KG1 (cell line): ENCODE results near the gene BOC.

Experiments used
- DNase-seq: peaks from one replicate; lab custom pipeline; 2025; lab: John Stamatoyannopoulos, UW

The BOC gene

GRCh38 chr3:113225286-113225685, 13.9 kb downstream of the BOC start:
- DNase-seq = no peak

- DNase-seq = no peak
Observed at GRCh38 chr3:113226491-113226890, 15.1 kb downstream of the BOC start.

GRCh38 chr3:113227146-113227545, 15.8 kb downstream of the BOC start:
- no peak for DNase-seq

GRCh38 chr3:113228498-113229286, 17.3 kb downstream of the BOC start:
- DNase-seq = no peak

GRCh38 chr3:113231391-113231790, 20.0 kb downstream of the BOC start:
- DNase-seq = no peak

GRCh38 chr3:113231827-113232253, 20.5 kb downstream of the BOC start:
- no peak for DNase-seq

GRCh38 chr3:113232342-113232741, 21.0 kb downstream of the BOC start:
- no peak for DNase-seq

GRCh38 chr3:113233497-113233896, 22.1 kb downstream of the BOC start:
- DNase-seq = no peak

GRCh38 chr3:113234028-113234427, 22.7 kb downstream of the BOC start:
- DNase-seq = no peak

GRCh38 chr3:113234688-113235260, 23.4 kb downstream of the BOC start:
- no peak for DNase-seq

- DNase-seq = no peak
Observed at GRCh38 chr3:113238503-113238902, 27.1 kb downstream of the BOC start.

- no peak for DNase-seq
Observed at GRCh38 chr3:113240841-113241240, 29.5 kb downstream of the BOC start.

- no peak for DNase-seq
Observed at GRCh38 chr3:113241292-113242095, 30.1 kb downstream of the BOC start.

- no peak for DNase-seq
Observed at GRCh38 chr3:113242096-113242581, 30.8 kb downstream of the BOC start.

GRCh38 chr3:113243071-113243470, 31.7 kb downstream of the BOC start:
- no peak for DNase-seq

- no peak for DNase-seq
Observed at GRCh38 chr3:113243846-113244245, 32.5 kb downstream of the BOC start.

GRCh38 chr3:113245761-113246161, 34.4 kb downstream of the BOC start:
- DNase-seq = no peak

- DNase-seq = no peak
Observed at GRCh38 chr3:113247068-113247467, 35.7 kb downstream of the BOC start.

- DNase-seq = no peak
Observed at GRCh38 chr3:113247675-113248458, 36.5 kb downstream of the BOC start.

GRCh38 chr3:113249111-113249510, 37.8 kb downstream of the BOC start:
- DNase-seq = no peak

GRCh38 chr3:113249601-113250000, 38.2 kb downstream of the BOC start:
- no peak for DNase-seq

- no peak for DNase-seq
Observed at GRCh38 chr3:113250566-113250965, 39.2 kb downstream of the BOC start.
